ENCODE measurements around the gene CDH7. TPM values are rescaled to one million over a fixed set of nuclear protein-coding genes. Genes with fewer than 3 reads are reported as not detected.

Gene CDH7
- total RNA-seq, 1 donor: not detected

DNA sequence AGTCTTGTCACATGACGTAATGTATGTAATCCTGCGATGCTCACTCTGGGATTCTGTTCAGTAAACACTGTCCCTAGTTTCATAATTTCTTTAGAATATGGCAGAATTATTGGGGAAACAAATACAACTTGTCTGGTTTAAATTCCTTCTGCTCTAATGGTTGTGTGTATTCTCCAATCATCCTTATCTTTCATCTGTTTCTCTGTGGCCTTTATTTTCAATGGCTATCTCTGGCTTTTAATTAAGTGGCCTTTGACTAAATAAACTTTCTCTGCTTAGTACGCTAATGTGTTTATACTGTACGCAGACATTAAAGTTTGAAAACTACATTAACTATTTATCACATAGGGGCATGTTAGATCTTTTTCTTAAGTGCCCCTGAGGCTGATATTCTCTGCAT, 40.9 kb downstream of the CDH7 start:
- DNase-seq (ENCODE audit: low read depth): no peak
- TF ChIP-seq, protein P1, sequence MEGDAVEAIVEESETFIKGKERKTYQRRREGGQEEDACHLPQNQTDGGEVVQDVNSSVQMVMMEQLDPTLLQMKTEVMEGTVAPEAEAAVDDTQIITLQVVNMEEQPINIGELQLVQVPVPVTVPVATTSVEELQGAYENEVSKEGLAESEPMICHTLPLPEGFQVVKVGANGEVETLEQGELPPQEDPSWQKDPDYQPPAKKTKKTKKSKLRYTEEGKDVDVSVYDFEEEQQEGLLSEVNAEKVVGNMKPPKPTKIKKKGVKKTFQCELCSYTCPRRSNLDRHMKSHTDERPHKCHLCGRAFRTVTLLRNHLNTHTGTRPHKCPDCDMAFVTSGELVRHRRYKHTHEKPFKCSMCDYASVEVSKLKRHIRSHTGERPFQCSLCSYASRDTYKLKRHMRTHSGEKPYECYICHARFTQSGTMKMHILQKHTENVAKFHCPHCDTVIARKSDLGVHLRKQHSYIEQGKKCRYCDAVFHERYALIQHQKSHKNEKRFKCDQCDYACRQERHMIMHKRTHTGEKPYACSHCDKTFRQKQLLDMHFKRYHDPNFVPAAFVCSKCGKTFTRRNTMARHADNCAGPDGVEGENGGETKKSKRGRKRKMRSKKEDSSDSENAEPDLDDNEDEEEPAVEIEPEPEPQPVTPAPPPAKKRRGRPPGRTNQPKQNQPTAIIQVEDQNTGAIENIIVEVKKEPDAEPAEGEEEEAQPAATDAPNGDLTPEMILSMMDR (IDR thresholded peaks at IDR 0.05; ENCODE audit: insufficient read depth, low read length): no peak
- H3K4me3 ChIP-seq (ENCODE audit: low read depth, low read length): no peak overlapping the region

DNA sequence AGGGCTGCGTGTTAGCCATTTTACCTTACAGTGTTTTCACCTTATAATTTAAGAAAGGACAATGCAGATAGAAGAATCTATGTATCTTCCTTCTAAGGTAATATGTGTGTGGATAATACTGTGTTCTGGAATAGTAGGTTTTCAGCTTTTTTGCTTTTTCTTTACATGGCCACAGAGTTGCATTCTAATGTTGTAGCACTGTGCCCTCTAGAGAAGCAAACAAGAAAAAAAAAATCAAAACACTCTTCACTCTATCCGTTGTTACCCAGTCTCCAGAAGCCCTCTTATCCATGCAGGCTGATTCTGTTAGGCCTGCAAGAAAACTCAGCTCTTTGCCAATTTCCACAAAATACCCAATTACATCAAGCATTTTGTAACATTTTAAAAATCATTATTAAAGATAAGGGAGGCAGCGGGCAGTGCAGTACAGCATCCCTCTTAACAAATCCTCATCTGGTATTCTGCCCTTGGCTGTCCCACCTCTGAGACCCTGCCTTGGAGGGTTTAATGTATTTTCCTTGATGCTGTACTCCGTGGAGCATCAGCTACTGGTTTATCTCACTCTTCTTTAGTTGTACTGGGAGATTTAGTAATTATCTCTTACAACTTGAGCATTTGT, 41.8 kb downstream of the CDH7 start:
- TF ChIP-seq, protein P1 (IDR thresholded peaks at IDR 0.05; ENCODE audit: insufficient read depth, low read length): no peak

DNA sequence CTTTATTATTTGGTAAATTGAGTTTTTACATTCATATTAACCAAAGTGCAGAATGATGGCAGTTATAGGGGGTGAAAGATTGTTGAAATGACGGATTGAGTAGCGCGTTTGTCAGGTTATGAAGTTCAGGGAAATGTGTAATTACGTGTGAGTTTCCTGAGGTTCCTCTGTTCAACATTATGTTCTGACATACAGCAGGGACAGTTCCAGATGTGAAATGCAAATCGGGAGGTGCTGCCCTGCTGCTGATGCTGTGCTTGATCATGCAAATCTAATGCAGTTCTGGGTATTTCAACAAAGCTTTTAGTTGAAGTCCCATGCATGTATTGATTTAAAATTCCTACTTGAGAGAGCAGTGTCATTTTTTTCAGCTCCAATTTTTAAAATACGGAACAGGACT, 57.9 kb downstream of the CDH7 start:
- no peak for DNase-seq (ENCODE audit: low read depth)
- TF ChIP-seq, protein P1 (IDR thresholded peaks at IDR 0.05; ENCODE audit: insufficient read depth, low read length): no peak
- H3K4me3 ChIP-seq (ENCODE audit: low read depth, low read length): no peak overlapping the region

More for the DNA sequence above, 41.8 kb downstream of the CDH7 start:
- DNase-seq (ENCODE audit: low read depth): no peak
- H3K4me3 ChIP-seq (ENCODE audit: low read depth, low read length): no peak overlapping the region

- H3K4me3 ChIP-seq (ENCODE audit: low read depth, low read length): no peak overlapping the region
- DNase-seq (ENCODE audit: low read depth): no peak
- TF ChIP-seq, protein P1 (IDR thresholded peaks at IDR 0.05; ENCODE audit: insufficient read depth, low read length): no peak
Observed at GRCh38 chr18:65811307-65811706, 60.5 kb downstream of the CDH7 start.

GRCh38 chr18:65815506-65815905, 64.7 kb downstream of the CDH7 start:
- no peak overlapping the region for H3K4me3 ChIP-seq (ENCODE audit: low read depth, low read length)
- TF ChIP-seq, protein P1 (IDR thresholded peaks at IDR 0.05; ENCODE audit: insufficient read depth, low read length): no peak
- no peak for DNase-seq (ENCODE audit: low read depth)

GRCh38 chr18:65817178-65817577, 66.4 kb downstream of the CDH7 start:
- no peak for DNase-seq (ENCODE audit: low read depth)
- H3K4me3 ChIP-seq (ENCODE audit: low read depth, low read length): no peak overlapping the region
- TF ChIP-seq, protein P1 (IDR thresholded peaks at IDR 0.05; ENCODE audit: insufficient read depth, low read length): no peak

- no peak for DNase-seq (ENCODE audit: low read depth)
- TF ChIP-seq, protein P1 (IDR thresholded peaks at IDR 0.05; ENCODE audit: insufficient read depth, low read length): no peak
- H3K4me3 ChIP-seq (ENCODE audit: low read depth, low read length): no peak overlapping the region
Observed at GRCh38 chr18:65821911-65822310, 71.1 kb downstream of the CDH7 start.
